GM18909 (cell line): ENCODE results near the gene NRXN2.
"Not testable (repeated sequence)": the region's sequence is repeated elsewhere in the genome, so short reads cannot be mapped to it uniquely, and the experiment has no call there.

Source experiments
- ATAC-seq: cut with Tn5 transposase; IDR thresholded peaks from one replicate; pipeline ENCODE4 v1.9.1; 2021; ENCODE audit warnings: mild to moderate bottlenecking; ENCODE audit not compliant: unreplicated experiment, poor library complexity

The NRXN2 gene

GRCh38 chr11:64686466-64687170 is 36.4 kb downstream of the NRXN2 start:
- no peak for ATAC-seq

GRCh38 chr11:64685536-64685935 is 37.5 kb downstream of the NRXN2 start:
- ATAC-seq, result no peak

- no peak for ATAC-seq
These were observed 38.6 kb downstream of the NRXN2 start for GRCh38 chr11:64684357-64684756.

GRCh38 chr11:64681171-64681570 is 41.8 kb downstream of the NRXN2 start:
- ATAC-seq, result no peak

- ATAC-seq, result no peak
These were observed 43.2 kb downstream of the NRXN2 start for GRCh38 chr11:64679846-64680245.

- ATAC-seq, result no peak
These were observed 45.5 kb downstream of the NRXN2 start for GRCh38 chr11:64677441-64678023.

GRCh38 chr11:64676261-64676615 is 46.8 kb downstream of the NRXN2 start:
- no peak for ATAC-seq

GRCh38 chr11:64675450-64676260 is 47.3 kb downstream of the NRXN2 start:
- ATAC-seq, result no peak

GRCh38 chr11:64674774-64675173 is 48.2 kb downstream of the NRXN2 start:
- ATAC-seq, result no peak

- ATAC-seq, result no peak
These were observed 49.7 kb downstream of the NRXN2 start for GRCh38 chr11:64673279-64673678.

GRCh38 chr11:64672875-64673274 is 50.1 kb downstream of the NRXN2 start:
- ATAC-seq, result no peak

- ATAC-seq, result no peak
These were observed 52.0 kb downstream of the NRXN2 start for GRCh38 chr11:64670975-64671374.

- no peak for ATAC-seq
These were observed 55.7 kb downstream of the NRXN2 start for GRCh38 chr11:64667154-64667745.

GRCh38 chr11:64665411-64665821 is 57.6 kb downstream of the NRXN2 start:
- ATAC-seq, result no peak

- not testable (repeated sequence) for ATAC-seq
These were observed 58.6 kb downstream of the NRXN2 start for GRCh38 chr11:64664236-64664870.

- ATAC-seq, result no peak
These were observed 59.3 kb downstream of the NRXN2 start for GRCh38 chr11:64663656-64664055.

GRCh38 chr11:64661614-64662013 is 61.4 kb downstream of the NRXN2 start:
- no peak for ATAC-seq

GRCh38 chr11:64661146-64661545 is 61.9 kb downstream of the NRXN2 start:
- ATAC-seq, result no peak

GRCh38 chr11:64660706-64661105 is 62.3 kb downstream of the NRXN2 start:
- ATAC-seq, result no peak

- no peak for ATAC-seq
These were observed 62.8 kb downstream of the NRXN2 start for GRCh38 chr11:64660205-64660604.
